SIG-M5 (cell line): ENCODE results near the gene VEGFD.
A peak's percentile ranks its signal among the peaks of the same experiment; 100 is the strongest.
"Not testable (repeated sequence)": the region's sequence is repeated elsewhere in the genome, so short reads cannot be mapped to it uniquely, and the experiment has no call there.

Source experiments
- DNase-seq: peaks from one replicate; lab custom pipeline; 2025; lab: John Stamatoyannopoulos, UW

VEGFD gene

DNA sequence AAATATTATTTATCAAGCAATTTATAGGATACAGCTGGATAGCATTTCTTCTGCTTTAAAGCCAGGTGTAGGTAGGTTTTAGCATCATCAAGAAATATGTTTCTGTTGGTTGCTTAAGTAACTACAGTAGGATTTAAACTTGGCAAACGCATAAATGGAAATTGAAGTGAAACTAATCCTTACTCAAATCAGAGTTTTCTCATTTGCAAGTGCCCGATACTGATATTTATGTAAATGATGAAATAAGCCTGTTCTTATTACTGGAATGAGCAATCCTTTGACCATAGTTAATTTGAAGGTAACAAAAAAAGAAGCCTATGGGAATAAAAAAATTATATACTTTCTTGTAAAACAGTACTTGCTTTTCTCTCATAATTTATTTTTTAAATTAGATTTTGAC is 25.7 kb downstream of the VEGFD start:
- DNase-seq: no peak

DNA sequence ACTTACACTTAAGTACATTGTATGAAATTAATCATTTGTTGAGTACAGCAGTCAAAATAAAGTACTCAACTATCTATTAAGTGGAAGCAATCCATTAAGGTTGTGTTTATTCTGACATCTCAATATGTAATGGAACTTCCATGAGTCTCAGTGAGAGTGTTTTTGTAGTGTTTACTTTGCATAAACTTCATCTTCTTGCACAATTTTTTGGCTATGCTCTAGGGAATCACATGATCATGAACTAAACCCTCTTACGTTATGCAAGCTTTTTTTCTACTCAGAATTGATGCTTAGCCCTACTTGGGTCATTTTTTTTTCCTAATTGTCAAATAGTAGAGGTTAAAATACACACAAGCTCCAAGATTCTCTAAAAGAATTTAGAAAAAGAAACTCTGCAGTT is 27.8 kb downstream of the VEGFD start:
- DNase-seq: no peak

DNA sequence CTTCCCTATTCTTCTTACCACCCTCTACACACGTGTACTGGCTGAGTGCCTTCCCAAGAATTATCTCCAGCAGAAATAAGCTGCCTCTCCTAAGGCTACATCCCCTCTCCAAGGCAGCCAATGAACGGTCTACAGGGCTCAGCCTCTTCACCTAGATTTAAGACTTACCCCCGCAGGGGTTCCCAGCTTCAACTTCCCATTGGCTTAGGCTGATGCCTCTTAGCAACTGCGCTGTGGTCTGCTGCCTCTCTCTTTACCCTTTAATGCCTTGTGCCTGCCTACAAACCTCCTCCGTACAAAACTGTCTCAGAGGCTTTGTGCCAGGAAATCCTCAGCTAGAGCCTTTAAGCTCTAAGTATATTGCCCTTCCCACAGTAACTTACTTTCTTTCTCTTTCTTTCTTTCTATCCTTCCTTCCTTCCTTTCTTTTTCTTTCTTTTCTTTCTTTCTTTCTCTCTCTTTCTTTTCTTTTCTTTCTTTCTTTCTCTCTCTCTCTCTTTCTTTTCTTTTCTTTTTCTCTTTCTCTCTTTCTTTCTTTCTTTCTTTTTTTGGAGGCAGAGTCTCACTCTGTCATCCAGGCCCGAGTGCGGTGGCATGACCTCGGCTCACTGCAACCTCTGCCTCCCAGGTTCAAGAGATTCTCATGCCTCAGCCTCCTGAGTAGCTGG is 33.8 kb downstream of the VEGFD start:
- DNase-seq: no peak

DNA sequence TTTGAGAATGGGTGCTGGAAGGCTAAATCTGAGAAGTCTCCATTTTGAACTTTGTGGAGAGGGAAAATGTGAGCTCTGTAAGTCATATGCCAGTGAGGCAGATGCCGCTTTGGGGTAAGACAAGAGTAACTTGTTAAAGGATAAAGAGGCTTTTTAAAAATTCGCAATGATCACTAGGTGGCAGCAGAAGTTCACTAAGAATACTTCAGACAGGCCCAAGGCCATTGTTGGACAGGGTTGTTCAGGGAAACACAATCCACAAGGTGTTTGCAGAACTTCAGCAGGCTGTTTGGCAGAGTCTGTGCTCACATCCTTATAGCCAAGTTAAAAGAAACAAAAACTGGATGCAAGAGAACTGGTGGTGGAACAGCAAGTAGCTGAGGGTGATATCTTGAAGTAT is 35.2 kb downstream of the VEGFD start:
- no peak for DNase-seq

DNA sequence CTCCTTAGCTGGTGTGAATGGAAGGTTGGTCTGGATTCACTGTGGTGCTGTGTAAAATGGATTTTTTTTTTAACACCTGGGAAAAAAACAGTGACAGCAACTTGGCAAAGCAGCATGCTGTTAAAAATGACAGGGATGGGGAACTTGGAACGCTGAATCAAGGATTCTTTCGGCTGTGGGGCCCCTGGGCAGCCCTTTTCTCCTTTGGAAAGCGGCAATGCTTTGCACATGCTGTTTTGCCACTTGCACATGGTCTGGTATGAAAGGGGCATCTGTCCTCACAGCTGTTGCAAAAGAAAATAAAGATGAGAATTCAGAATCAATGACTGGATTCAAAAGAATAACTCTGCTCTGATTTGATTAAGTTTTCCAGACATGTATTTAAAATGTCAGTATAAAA is 38.2 kb downstream of the VEGFD start:
- DNase-seq: no peak

- no peak for DNase-seq
Observed at GRCh38 chrX:15344106-15344505, 40.1 kb downstream of the VEGFD start.

DNA sequence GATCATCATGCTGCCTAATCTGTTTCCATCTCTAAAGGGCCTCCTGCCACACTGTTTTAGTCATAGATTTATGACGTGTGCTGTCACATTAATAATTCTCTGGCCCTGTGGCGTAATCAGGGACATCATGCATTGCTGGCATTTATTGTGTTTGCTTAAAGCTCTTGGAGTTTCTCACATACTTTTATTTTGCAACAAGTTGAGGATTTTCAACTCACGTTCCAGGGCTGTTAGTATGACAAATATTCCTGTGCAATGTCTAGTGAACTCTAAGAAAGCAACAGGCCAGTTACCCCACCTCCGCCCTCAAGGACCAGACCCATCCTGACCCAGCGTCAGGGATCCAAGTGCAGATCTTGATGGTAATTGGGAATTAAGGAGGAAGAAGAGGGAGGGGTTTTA is 41.1 kb downstream of the VEGFD start:
- DNase-seq: no peak

DNA sequence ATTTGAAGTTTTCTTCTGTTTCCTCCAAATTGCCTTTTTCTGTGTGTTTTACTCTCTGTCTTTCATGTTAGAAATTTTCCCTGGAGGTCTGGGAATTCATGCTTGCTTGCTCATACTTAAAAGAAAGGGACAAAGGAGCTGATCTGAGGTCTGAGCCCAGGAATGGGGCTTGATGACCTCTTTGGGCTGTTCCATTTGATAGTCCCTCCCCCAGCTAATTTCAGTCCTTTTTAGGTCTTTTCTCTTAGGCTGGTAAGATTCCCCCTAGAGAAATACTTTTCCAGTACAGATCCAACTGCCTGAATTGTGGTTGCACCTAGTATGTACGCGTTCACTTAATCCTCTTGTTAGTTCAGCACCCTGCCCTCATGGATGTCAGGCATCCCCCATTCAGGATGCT is 43.3 kb downstream of the VEGFD start:
- DNase-seq: no peak

GRCh38 chrX:15336023-15336413 is 48.2 kb downstream of the VEGFD start:
- DNase-seq: no peak

DNA sequence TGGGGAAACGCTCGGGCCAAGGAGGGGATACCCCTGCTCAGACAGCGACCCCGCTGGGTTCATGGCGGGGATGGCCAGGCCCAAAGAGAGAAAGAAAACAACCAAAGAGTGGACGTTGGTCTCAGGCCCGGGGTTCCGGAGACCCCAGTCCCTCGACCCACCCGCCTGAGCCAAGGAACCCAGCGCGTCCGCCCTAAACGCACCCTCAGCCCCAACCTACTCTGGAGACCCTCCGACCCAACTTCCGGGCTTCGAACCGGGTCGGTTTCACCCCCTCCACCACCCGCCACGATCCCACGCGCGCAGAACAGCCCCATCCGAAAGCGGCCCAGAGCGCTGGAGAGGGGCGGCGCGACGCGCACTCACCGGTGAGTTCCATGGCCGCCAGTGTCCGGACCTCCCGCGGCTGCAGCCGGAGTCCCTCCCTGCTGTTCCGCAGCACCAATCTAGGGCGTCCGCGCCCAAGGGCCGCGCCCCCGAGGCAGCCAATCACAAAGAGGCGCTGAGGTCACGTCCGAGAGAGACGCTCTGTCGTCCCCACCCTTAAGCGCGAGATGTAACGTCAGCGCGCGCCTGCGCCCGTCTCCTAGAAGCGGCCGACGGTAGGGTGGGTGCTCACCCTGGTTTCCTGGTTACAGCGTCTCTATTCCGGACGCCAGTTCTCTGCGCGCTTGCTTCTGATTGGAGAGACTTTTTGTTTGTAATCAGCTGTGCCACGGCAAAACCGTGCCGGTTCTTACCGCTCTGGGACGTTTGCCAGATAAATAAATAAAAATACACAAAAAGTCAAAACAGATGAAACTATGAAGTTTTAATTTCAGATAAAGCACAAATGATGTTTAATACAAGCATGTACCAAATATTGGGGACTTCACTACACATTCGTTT is 48.8 kb downstream of the VEGFD start, which contains the start of gene PIGA:
Gene PIGA, minus strand, starts transcription at position 389 of the 888 bp plus-strand sequence. CDS start 3,593 bp downstream, outside the sequence.
- peak; percentile 89 for DNase-seq

DNA sequence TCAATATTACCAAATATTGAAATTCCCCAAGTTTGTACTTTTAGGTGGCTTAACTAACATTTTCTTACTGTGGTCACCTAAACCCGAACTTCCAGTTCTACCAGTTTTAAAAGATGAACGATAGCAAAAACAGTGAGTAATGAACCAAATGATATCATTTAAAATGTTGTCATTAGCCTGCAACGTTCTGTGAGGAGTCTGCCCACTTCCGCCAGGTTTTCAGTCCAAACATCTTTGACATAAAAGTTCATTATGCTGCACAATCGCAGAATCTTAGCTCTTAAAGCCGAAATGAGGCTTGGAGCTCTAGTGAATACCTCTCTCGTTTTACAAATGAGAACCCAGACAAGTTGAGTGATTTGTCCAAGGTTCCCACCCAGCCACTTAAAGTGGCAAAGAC is 49.7 kb downstream of the VEGFD start:
- no peak for DNase-seq

- DNase-seq: no peak
Observed at GRCh38 chrX:15328821-15329220, 55.4 kb downstream of the VEGFD start.

DNA sequence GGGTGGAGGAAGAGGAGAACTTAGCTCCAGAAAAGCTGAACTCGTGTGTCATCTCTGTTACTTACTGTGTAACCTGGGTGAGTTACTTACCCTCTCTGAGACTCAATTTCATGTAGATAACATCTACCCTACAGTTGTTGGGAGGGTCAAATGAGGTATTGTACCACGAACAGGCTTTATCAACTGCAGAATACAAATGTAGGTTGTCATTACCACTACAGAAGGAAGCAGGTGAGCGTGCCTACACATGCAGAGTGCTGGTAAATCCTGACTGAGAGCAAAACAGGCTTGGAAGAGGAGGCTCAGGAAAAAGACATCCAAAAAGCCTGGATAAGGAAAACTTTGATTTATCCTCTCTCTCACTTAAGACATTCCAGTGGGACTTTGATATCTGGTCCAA is 56.1 kb downstream of the VEGFD start:
- DNase-seq: no peak

DNA sequence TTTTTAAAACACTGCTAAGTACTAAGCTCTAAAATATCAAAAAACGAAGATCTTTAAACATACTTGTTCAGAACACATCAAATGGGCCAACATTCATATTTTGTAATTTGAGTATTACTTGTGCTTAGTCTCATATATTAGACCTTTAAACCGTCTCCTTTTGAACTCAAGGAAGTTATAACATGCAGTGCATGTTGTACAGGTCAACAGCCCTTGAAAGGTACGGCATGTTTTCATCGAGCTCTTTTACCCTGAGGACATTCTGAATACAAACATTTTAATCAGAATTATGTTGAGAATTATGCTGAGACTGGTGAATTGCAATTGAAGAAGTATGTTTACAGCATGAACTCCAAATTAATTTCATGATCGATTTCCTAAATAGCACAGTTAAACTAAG is 61.7 kb downstream of the VEGFD start:
- DNase-seq: no peak

GRCh38 chrX:15322072-15322471 is 62.1 kb downstream of the VEGFD start:
- DNase-seq: no peak

DNA sequence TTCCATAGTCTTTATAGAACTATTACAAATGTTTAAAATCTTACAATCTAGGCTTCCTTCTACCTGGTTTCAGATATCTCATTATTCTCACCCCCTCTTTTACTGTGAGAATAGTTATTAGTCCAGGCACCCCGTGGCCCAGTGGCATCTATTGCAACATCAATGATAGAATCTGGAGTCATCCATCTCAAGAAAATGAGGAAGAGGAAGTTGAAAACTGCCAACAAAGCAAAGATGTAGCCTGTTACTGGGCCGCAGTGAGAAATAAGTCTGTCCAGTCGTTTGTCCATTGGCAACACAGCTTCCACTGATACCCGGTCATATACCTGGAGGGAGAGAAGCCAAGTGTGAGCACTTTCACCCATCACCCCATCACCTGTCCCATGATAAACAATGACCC is 62.8 kb downstream of the VEGFD start:
- no peak for DNase-seq

DNA sequence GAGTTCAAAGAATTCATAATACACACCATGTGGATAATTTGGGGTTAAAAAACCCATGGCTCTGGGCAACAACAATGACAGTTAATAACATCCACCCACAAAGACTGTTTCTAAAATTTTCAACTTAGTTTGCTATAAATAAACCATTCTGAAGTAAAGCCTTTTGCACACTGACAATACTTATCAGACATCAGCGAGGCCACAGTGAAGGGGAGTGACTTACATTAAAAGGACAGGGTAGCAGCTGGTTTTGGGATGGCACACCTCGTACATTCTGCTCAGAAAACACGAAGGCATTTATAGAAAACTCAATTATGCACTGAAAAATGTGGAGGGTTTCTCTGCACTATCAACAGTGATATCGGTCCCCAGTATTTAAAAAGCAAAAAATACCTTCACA is 63.9 kb downstream of the VEGFD start:
- no peak for DNase-seq

DNA sequence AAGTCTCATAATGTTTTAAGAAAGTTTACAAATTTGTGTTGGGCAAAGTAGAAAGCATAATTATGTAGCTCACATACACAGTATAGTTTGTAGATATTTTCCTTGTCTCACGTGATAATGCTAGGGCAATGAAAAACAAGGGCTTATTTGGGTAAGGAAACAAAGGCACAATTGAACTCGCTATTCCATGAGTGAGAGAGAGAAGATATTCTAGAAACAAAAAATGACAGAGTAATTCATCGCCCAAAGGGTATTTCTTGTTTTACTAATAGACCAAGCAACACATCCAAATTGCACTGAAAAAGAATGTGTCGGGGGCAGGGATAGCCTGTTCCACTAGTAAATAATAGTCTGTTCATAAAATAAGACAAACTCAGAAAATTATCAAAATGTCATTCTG is 65.1 kb downstream of the VEGFD start:
- no peak for DNase-seq

- DNase-seq: no peak
Observed at GRCh38 chrX:15315509-15315908, 68.7 kb downstream of the VEGFD start, which contains the start of gene ASB11. Gene ASB11 (minus strand): TSS chrX:15315640. CDS start chrX:15315605, 35 bp downstream.

DNA sequence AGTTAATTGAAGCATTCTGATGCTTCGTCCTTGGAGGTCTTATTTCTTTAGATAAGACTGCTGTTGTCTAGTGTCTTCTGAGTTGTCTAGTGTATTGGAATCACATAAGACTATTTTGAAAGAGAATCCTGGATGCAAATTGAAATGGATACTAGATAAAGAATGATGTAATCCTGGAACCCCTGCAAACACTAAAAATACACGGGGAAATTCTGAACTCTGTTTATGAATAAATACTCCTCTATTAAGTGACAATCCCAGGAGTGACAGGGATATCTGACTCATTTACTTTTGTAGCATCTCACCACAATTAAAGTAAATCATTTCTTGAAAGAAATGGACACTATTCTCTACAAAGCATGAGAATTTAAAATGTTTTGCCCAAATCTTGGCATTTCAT is 69.7 kb downstream of the VEGFD start:
- no peak for DNase-seq

- no peak for DNase-seq
Observed at GRCh38 chrX:15311119-15311518, 73.1 kb downstream of the VEGFD start.

GRCh38 chrX:15310117-15310516 is 74.1 kb downstream of the VEGFD start:
- DNase-seq: no peak

GRCh38 chrX:15305899-15306298 is 78.3 kb downstream of the VEGFD start:
- DNase-seq: not testable (repeated sequence)
